Left ventricle myocardium inferior (tissue), 1 donor: Measurements from ENCODE around the gene PTPRJ. TPM values are rescaled to one million over a fixed set of nuclear protein-coding genes. Genes with fewer than 3 reads are reported as not detected.

Source experiments
- DNase-seq: peaks from one replicate; pipeline ENCODE4 v3.0.0-alpha.2; 2020
- H3K27ac ChIP-seq: fragments of 200-600 bp; replicated peaks from 2 replicates; pipeline ENCODE4 v1.8.0; 2021
- H3K27me3 ChIP-seq: fragments of 200-600 bp; 2 replicates; pipeline ENCODE4 v1.8.0; 2021; ENCODE audit warnings: low read depth
- H3K36me3 ChIP-seq: fragments of 200-600 bp; 2 replicates; pipeline ENCODE4 v1.8.0; 2021
- H3K4me1 ChIP-seq: fragments of 200-600 bp; 2 replicates; pipeline ENCODE4 v1.8.0; 2021
- H3K4me3 ChIP-seq: fragments of 200-600 bp; 2 replicates; pipeline ENCODE4 v1.8.0; 2021; ENCODE audit warnings: mild to moderate bottlenecking, moderate library complexity
- H3K9me3 ChIP-seq: fragments of 200-600 bp; replicated peaks from 2 replicates; pipeline ENCODE4 v1.8.0; 2021
- intact Hi-C: fragments of 100-400 bp; cut with micrococcal nuclease; formaldehyde crosslinking; loops from one replicate; pipeline ENCODE4 v1.11.0; 2022
- total RNA-seq: library from RNA; stranded (reverse); fragmentation: NEBNext Ultra II Directional; extraction: Animal tissue kit (Norgen Biotek cat#: 25700); gene quantifications from one replicate; pipeline ENCODE4 v1.2.1, GENCODE V29; 2021
- TF ChIP-seq, protein P1 (sequence below): fragments of 200-600 bp; IDR thresholded peaks from 2 replicates; pipeline ENCODE4 v1.8.0; 2021; ENCODE audit warnings: antibody characterized with exemption, mild to moderate bottlenecking, borderline replicate concordance
- donor health status: DM: no; HTN: yes; CAD: no; lungs with severe emphysema.

Gene PTPRJ
- total RNA-seq, 1 donor from 2014 or later: 6.8 TPM

DNA sequence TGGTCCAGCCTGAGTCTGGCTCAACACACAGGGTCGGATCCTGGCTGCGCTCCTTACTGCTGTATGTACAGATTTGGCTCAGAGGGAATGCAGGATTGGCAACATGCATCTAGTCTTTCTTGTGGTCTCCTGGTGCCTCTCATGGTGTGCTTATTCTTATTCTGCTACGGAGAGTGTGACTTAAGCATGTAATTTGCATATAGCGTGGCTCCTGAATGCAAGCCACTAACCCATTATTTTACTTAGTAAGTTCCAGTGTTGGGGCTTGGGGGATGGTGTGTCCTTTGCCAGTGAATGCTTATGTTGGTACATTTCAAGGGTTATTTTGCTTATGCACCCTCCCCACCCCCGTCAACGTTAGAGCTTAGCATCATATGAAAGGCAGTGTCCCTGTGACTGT, 51.2 kb downstream of the PTPRJ start:
- Histone ChIP-seq H3K9me3 (no peaks in the 10 kb centered on the region), H3K36me3 (no peaks in the 10 kb centered on the region), H3K27me3 (no peaks in the 10 kb centered on the region), H3K4me1 (peaks cover 34% of the 10 kb centered on the region), H3K4me3 (no peak overlapping the region), H3K27ac (peak overlapping the region; percentile 32)
- DNase-seq: no peak
- TF ChIP-seq, protein P1, sequence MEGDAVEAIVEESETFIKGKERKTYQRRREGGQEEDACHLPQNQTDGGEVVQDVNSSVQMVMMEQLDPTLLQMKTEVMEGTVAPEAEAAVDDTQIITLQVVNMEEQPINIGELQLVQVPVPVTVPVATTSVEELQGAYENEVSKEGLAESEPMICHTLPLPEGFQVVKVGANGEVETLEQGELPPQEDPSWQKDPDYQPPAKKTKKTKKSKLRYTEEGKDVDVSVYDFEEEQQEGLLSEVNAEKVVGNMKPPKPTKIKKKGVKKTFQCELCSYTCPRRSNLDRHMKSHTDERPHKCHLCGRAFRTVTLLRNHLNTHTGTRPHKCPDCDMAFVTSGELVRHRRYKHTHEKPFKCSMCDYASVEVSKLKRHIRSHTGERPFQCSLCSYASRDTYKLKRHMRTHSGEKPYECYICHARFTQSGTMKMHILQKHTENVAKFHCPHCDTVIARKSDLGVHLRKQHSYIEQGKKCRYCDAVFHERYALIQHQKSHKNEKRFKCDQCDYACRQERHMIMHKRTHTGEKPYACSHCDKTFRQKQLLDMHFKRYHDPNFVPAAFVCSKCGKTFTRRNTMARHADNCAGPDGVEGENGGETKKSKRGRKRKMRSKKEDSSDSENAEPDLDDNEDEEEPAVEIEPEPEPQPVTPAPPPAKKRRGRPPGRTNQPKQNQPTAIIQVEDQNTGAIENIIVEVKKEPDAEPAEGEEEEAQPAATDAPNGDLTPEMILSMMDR: no peak
- intact Hi-C loops: no loop called here

DNA sequence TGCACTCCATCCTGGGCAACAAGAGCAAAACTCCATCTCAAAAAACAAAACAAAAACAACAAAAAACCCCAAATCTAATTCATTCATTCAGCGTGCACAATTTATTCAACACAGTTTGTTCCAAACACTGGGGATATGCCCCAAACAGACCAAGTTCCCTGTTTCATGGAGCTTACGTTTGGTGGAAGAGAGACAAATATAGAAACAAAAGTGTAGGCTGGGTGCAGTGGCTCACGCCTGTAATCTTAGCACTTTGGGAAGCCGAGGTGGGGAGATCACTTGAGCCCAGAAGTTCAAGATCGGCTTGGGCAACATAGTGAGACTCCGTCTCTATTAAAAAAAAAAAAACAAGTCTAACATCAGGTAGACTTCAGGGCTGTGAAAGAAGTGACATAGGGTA, 52.4 kb downstream of the PTPRJ start:
- no peaks in the 10 kb centered on the region for H3K36me3 ChIP-seq
- no peak overlapping the region for H3K4me3 ChIP-seq
- intact Hi-C loops: no loop called here
- peaks cover 34% of the 10 kb centered on the region for H3K4me1 ChIP-seq
- TF ChIP-seq, protein P1: no peak
- no peak for DNase-seq
- no peaks in the 10 kb centered on the region for H3K9me3 ChIP-seq
- H3K27ac ChIP-seq: peak overlapping the region; percentile 19
- no peaks in the 10 kb centered on the region for H3K27me3 ChIP-seq

DNA sequence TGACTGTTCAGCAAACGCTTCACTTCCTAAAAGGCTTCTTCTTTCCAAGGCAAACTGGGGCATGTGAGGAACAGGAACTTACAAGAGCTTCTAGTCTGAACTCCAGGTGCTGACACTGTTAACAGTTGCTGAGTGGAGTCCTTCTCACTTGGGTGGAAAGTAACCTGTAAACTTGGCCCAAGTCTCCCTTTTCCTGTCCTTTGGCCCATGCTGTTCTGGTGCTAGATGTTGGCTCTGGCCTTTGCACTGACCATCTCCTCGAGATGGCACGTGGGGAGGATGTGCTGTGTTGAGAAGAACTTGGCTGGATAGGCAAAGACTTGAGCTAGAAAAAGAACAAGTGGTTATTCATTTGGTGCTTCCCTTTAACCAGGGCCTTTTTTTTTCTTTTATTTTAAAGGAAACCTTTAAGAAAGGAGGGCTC, 53.6 kb downstream of the PTPRJ start:
- H3K4me3 ChIP-seq: no peak overlapping the region
- no peaks in the 10 kb centered on the region for H3K9me3 ChIP-seq
- peak overlapping the region; percentile 35 for H3K27ac ChIP-seq
- H3K27me3 ChIP-seq: no peaks in the 10 kb centered on the region
- H3K4me1 ChIP-seq: peaks cover 34% of the 10 kb centered on the region
- no peak for DNase-seq
- H3K36me3 ChIP-seq: no peaks in the 10 kb centered on the region
- intact Hi-C loops: no loop called here
- TF ChIP-seq, protein P1: no peak

DNA sequence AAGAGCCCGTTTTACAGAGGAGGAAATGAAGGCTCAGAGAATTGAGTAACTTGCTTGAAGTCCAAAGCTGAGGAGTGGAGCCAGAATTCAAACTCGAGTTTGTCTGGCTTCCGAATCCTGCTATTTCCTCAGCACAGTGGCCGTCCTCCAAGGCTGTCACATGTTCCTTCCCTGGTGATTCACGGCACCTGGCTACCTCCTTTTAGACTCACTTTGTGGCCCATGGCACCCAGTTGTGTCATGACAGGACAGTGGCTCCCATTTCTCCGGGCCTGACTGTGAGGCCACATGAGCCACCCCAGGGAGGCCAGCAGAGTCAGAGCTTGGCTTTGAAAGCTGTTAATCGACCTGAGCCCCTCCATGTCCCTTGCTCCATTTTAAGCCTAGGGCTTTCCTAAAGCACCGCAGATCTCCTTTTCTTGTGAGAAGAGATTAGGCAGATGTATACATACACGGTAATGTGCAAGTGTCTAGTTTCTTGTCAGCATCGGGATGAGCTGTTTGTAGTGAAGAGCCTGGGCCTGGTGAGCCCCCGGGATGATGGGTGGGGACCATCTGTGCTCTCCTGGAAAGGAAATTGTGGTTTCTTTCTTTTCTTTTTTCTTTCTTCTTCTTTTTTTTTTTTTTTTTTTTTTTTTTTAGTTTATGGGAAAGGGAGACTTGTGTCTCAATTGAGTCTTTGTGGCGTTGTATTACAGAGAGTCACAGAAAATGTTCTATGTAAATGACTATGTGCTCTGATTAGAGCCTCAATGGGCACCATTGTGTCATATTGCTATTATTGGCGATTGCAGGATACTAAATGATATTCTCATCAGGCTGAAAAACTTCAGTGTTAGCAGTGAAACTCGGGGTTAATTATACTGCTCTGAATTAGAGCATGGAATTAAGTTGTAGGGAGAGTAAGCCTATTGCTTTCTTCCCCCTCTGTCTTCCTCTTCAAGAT, 54.8 kb downstream of the PTPRJ start:
- intact Hi-C loops: no loop called here

DNA sequence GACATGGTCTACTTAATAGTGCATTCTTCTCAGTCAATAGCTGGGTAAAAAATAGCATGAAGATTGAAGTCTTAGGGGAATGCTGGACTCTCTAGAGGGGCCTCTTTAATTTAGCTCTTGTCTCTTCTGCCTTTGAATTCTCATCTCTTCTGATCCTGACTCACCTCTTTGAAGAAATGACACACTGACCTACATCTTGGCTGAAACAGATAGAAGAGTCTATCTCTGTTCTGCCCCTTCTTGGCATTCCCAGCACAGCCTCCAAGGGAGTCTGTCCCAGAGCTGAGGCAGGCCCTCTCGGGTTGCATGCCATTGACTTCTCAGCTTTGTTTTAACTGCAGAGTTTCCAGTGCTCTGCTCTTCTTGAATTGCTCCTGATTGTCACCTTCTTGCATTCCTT, 55.7 kb downstream of the PTPRJ start:
- peaks cover 28% of the 10 kb centered on the region for H3K4me1 ChIP-seq
- H3K27me3 ChIP-seq: no peaks in the 10 kb centered on the region
- intact Hi-C loops: no loop called here
- TF ChIP-seq, protein P1: no peak
- H3K4me3 ChIP-seq: no peak overlapping the region
- no peak overlapping the region for H3K27ac ChIP-seq
- H3K36me3 ChIP-seq: no peaks in the 10 kb centered on the region
- DNase-seq: no peak
- no peaks in the 10 kb centered on the region for H3K9me3 ChIP-seq

More for the DNA sequence above, 54.8 kb downstream of the PTPRJ start:
- no peaks in the 10 kb centered on the region for H3K36me3 ChIP-seq
- H3K9me3 ChIP-seq: no peaks in the 10 kb centered on the region
- H3K27me3 ChIP-seq: no peaks in the 10 kb centered on the region
- no peak overlapping the region for H3K4me3 ChIP-seq
- peak overlapping the region; percentile 35 for H3K27ac ChIP-seq
- TF ChIP-seq, protein P1: no peak
- DNase-seq: peak; percentile 33
- peaks cover 31% of the 10 kb centered on the region for H3K4me1 ChIP-seq
